Psoas muscle (tissue), 8 donors: ENCODE results near the gene MOCOS. TPM values are rescaled to one million over a fixed set of nuclear protein-coding genes. Genes with fewer than 3 reads are reported as not detected.

Experiments used
- ATAC-seq, 4 donors: fragments of 200-7000 bp; cut with Tn5 transposase; one replicate each; pipeline ENCODE4 v1.9.1; 2020; ENCODE audit warnings: moderate library complexity in 3 of 4, mild to moderate bottlenecking in 2 of 4
- DNase-seq, 2 donors: peaks; one replicate each; pipeline ENCODE4 v3.0.0-alpha.2; 2020
- H3K27ac ChIP-seq: fragments of 200-600 bp; one replicate; pipeline ENCODE4 v1.8.0; 2022
- H3K27me3 ChIP-seq, 3 donors: fragments of 200-600 bp in 1 of 3; one replicate each; pipeline versions ENCODE4 v1.6.1 to v1.8.0; 2013 to 2022; ENCODE audit warnings: low read length in 2 of 3, mild to moderate bottlenecking in 2 of 3, moderate library complexity in 1 of 3; ENCODE audit not compliant: insufficient read depth in 3 of 3
- H3K36me3 ChIP-seq, 2 donors: fragments of 200-600 bp in 1 of 2; one replicate each; pipeline versions ENCODE4 v1.6.1 to v1.8.0; 2013 to 2022; ENCODE audit warnings: low read depth in 1 of 2, mild to moderate bottlenecking in 1 of 2, moderate library complexity in 1 of 2; ENCODE audit not compliant: insufficient read depth in 1 of 2
- H3K4me1 ChIP-seq: fragments of 200-600 bp; one replicate; pipeline ENCODE4 v1.8.0; 2022
- H3K4me3 ChIP-seq: fragments of 200-600 bp; one replicate; pipeline ENCODE4 v1.8.0; 2022; ENCODE audit warnings: mild to moderate bottlenecking
- H3K9me3 ChIP-seq: fragments of 200-600 bp; one replicate; pipeline ENCODE4 v1.8.0; 2022
- WGBS, 3 donors: extraction: QIAGEN DNeasy Blood & Tissue Kit; methylation state at CpG; one replicate each; pipeline versions ENCODE4 v1.1.6 to v1.1.7; 2013; 5-methylcytosine and 5-hydroxymethylcytosine counted together
- intact Hi-C, 2 donors: fragments of 100-400 bp; cut with DNase I; formaldehyde crosslinking; loops; one replicate each; pipeline versions ENCODE4 v1.11.0 to v1.14.2; 2022
- polyA plus RNA-seq, 3 donors: library from polyadenylated mRNA; stranded (reverse); fragments of 200-250 nt; gene quantifications; one replicate each; pipeline ENCODE4 v1.2.3, GENCODE V29; 2013
- total RNA-seq, 4 donors: library from RNA; stranded (reverse); fragmentation: NEBNext Ultra II Directional in 2 of 4; extraction: Animal tissue kit (Norgen Biotek cat#: 25700) in 2 of 4; gene quantifications; one replicate each; pipeline versions ENCODE4 v1.2.1 to v1.2.4, GENCODE V29; 2021 to 2023
- TF ChIP-seq, protein P1 (sequence below): fragments of 200-600 bp; IDR thresholded peaks from one replicate; pipeline ENCODE4 v1.8.0; 2022; ENCODE audit warnings: antibody characterized with exemption
- donor health status: healthy with polysubstance abuse.
- donor health status: DM: no; HTN: no; CAD: no; lungs with moderate emphysema.
- donor health status: Bipolar disorder and iron deficiency.
- donor health status: healthy.
- donor health status: DM: yes; HTN: yes; CAD: no.
- donor health status: DM: no; HTN: no; CAD: no.
- donor health status: DM: no; HTN: no; CAD: no.
- donor health status: DM: yes; HTN: yes; CAD: no.

MOCOS gene
- total and polyA plus RNA-seq, 7 donors: 0.30 to 4.8 (median 0.94) TPM

DNA sequence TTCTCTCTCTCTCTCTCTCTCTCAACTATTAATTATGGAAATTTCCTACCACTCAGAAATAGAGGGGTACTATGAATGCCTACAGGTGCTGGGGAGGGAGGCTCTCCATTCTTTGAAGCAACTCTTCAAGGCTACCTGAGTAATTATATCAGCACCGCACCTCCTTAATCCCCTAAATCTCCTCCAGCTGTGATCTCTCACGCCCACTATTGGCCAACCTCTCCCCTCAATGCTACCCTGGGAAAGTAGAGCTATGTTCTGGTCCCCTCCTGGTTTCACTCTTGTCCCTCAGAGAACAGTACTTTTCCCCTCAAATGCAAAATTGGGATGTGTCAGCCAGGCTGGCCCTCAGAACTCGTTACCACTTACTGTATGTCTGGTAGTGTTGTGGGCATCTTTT is 1.6 kb downstream of the MOCOS start:
- WGBS, 3 donors: 53 to 72% (median 70%) methylated on average over 3 of the region's 3 CpGs
- ATAC-seq (no peak), DNase-seq (no peak)
- TF ChIP-seq, protein P1, sequence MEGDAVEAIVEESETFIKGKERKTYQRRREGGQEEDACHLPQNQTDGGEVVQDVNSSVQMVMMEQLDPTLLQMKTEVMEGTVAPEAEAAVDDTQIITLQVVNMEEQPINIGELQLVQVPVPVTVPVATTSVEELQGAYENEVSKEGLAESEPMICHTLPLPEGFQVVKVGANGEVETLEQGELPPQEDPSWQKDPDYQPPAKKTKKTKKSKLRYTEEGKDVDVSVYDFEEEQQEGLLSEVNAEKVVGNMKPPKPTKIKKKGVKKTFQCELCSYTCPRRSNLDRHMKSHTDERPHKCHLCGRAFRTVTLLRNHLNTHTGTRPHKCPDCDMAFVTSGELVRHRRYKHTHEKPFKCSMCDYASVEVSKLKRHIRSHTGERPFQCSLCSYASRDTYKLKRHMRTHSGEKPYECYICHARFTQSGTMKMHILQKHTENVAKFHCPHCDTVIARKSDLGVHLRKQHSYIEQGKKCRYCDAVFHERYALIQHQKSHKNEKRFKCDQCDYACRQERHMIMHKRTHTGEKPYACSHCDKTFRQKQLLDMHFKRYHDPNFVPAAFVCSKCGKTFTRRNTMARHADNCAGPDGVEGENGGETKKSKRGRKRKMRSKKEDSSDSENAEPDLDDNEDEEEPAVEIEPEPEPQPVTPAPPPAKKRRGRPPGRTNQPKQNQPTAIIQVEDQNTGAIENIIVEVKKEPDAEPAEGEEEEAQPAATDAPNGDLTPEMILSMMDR: no peak
- H3K27ac ChIP-seq: no peak overlapping the region
- H3K4me3 ChIP-seq: no peak overlapping the region
- intact Hi-C loops: loop anchor here in 1 of 2 donors (10.0 kb wide), 2 partner anchors 174 to 386 kb away; no protein-coding TSS in a partner anchor
- no peaks in the 10 kb centered on the region for H3K36me3 ChIP-seq
- peaks cover 3% of the 10 kb centered on the region for H3K4me1 ChIP-seq
- peaks cover 0 to 9% (median 0%) of the 10 kb centered on the region in 3 donors for H3K27me3 ChIP-seq
- H3K9me3 ChIP-seq: no peaks in the 10 kb centered on the region

DNA sequence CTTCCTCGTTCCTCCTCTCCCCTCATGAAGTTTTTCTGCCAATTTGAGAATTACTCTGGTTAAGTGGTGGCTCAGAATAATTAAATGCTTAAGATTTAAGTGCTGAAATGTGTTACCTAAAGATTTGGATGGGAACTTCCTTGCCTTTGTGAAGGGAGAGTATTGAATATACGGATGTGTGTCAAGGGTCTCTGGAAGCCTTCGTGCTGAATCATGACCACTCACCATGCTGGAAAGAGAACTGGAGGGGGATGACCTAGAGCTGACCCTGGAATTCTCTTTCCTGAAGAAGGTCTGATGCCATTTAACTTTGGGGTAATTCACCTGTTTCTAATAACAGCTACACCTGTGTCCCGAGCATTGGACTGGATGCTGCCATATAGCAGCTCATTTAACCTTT is 2.2 kb downstream of the MOCOS start:
- TF ChIP-seq, protein P1: no peak
- Histone ChIP-seq H3K4me3 (no peak overlapping the region), H3K27ac (no peak overlapping the region), H3K36me3 (no peaks in the 10 kb centered on the region), H3K27me3 (peaks cover 0 to 9% (median 0%) of the 10 kb centered on the region in 3 donors), H3K9me3 (no peaks in the 10 kb centered on the region), H3K4me1 (peaks cover 3% of the 10 kb centered on the region)
- DNase-seq (no peak), ATAC-seq (no peak)
- intact Hi-C loops: loop anchor here in 1 of 2 donors (10.0 kb wide), 2 partner anchors 175 to 385 kb away; no protein-coding TSS in a partner anchor
- WGBS, 3 donors: 72 to 78% (median 76%) methylated on average over 4 of the region's 4 CpGs

DNA sequence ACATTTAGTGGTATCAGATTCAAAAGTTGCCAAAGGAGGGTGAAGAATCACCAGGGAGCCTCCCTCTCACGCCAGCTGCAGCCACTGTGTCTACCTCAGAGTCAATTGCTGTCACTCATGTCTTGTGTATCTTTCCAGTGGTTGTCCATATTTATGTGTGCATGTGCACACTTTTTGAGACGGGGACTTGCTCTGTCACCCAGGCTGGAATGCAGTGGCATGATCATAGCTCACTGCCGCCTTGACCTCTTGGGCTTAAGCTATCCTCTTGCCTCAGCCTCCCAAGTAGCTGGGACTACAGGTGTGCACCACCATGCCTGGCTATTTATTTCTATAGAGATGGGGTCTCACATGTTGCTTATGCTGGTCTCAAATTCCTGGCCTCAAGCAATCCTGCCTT is 4.0 kb downstream of the MOCOS start:
- ATAC-seq (no peak), DNase-seq (no peak)
- Histone ChIP-seq H3K4me3 (no peak overlapping the region), H3K36me3 (no peaks in the 10 kb centered on the region), H3K27ac (no peak overlapping the region), H3K4me1 (peaks cover 3% of the 10 kb centered on the region), H3K9me3 (no peaks in the 10 kb centered on the region), H3K27me3 (peaks cover 0 to under 1% (median 0%) of the 10 kb centered on the region in 3 donors)
- TF ChIP-seq, protein P1: no peak
- WGBS, 3 donors: 95 to 100% (median 99%) methylated on average over 3 of the region's 3 CpGs
- intact Hi-C loops: no loop called here

DNA sequence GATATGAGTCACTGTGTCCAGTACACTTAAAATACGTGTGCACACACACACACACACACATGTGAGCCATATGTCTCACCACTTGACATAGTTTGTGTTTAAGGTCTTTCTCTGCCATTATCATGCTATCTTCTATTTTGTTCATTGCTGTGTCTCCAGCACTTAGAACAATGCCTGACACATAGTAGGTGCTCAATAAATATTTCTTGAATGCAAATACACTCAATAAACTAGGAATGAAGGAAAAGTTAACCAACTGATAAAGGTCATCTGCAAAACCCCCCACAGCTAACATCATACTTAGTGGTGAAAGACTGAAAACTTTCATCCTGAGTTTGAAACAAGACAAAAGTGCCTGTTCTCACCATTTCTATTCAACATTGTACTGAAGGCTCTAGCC is 4.4 kb downstream of the MOCOS start:
- intact Hi-C loops: no loop called here
- DNase-seq (no peak), ATAC-seq (no peak)
- Histone ChIP-seq H3K4me1 (peaks cover 3% of the 10 kb centered on the region), H3K27me3 (no peaks in the 10 kb centered on the region), H3K4me3 (no peak overlapping the region), H3K36me3 (no peaks in the 10 kb centered on the region), H3K9me3 (no peaks in the 10 kb centered on the region), H3K27ac (no peak overlapping the region)
- TF ChIP-seq, protein P1: no peak
- 88 to 96% (median 93%) methylated on average over 1 of the region's 1 CpG for WGBS, 3 donors
